ENCODE data around the gene CD55.

DNA sequence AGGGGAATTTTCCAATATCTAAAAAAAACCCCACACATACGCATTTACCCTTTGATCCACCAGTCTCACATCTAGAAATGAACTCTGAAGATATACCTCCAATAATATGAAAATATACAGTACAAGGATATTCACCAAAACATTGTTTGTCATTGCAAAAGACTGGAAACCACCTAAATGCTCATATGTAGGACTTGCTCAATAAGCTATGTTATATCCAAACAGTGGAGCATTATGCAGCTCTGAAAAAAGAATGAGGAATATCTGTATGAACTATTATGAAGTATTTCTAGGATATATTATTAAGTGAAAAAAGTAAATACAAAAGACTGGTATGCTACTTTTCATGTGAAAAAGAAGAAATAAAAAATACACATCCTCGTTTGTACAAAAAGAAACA is 43.6 kb downstream of the CD55 start:
- TF ChIP-seq, protein P1, sequence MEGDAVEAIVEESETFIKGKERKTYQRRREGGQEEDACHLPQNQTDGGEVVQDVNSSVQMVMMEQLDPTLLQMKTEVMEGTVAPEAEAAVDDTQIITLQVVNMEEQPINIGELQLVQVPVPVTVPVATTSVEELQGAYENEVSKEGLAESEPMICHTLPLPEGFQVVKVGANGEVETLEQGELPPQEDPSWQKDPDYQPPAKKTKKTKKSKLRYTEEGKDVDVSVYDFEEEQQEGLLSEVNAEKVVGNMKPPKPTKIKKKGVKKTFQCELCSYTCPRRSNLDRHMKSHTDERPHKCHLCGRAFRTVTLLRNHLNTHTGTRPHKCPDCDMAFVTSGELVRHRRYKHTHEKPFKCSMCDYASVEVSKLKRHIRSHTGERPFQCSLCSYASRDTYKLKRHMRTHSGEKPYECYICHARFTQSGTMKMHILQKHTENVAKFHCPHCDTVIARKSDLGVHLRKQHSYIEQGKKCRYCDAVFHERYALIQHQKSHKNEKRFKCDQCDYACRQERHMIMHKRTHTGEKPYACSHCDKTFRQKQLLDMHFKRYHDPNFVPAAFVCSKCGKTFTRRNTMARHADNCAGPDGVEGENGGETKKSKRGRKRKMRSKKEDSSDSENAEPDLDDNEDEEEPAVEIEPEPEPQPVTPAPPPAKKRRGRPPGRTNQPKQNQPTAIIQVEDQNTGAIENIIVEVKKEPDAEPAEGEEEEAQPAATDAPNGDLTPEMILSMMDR (IDR thresholded peaks at IDR 0.05), result no peak
- TF ChIP-seq EP300 (IDR thresholded peaks at IDR 0.05; ENCODE audit: low read depth) (no peak), POLR2A (IDR thresholded peaks at IDR 0.05) (no peak)

Data from transverse colon (tissue), 3 donors.